ENCODE data around the gene ATP9B.

Gene ATP9B

GRCh38 chr18:79385326-79385707 is 316.1 kb downstream of the ATP9B start:
- DNase-seq, result no peak

- DNase-seq, result no peak
Observed at GRCh38 chr18:79385708-79386341, 316.6 kb downstream of the ATP9B start.

GRCh38 chr18:79386547-79386946 is 317.4 kb downstream of the ATP9B start:
- no peak for DNase-seq

- DNase-seq, result no peak
Observed at GRCh38 chr18:79387214-79387613, 318.0 kb downstream of the ATP9B start.

- no peak for DNase-seq
Observed at GRCh38 chr18:79387615-79388014, 318.4 kb downstream of the ATP9B start.

- no peak for DNase-seq
Observed at GRCh38 chr18:79388043-79388442, 318.8 kb downstream of the ATP9B start.

- no peak for DNase-seq
Observed at GRCh38 chr18:79389689-79390088, 320.5 kb downstream of the ATP9B start.

GRCh38 chr18:79392226-79392625 is 323.0 kb downstream of the ATP9B start:
- DNase-seq, result no peak

GRCh38 chr18:79393181-79393634 is 324.0 kb downstream of the ATP9B start:
- no peak for DNase-seq

- no peak for DNase-seq
Observed at GRCh38 chr18:79393635-79394533, 324.7 kb downstream of the ATP9B start.

- no peak for DNase-seq
Observed at GRCh38 chr18:79394534-79395307, 325.5 kb downstream of the ATP9B start.

- no peak for DNase-seq
Observed at GRCh38 chr18:79395308-79395640, 326.1 kb downstream of the ATP9B start.

- DNase-seq, result no peak
Observed at GRCh38 chr18:79395761-79396404, 326.7 kb downstream of the ATP9B start, which contains the start of gene NFATC1. TSS of gene NFATC1 (plus strand) at chr18:79395930. CDS start at chr18:79396225, 295 bp downstream.

GRCh38 chr18:79396431-79397246 is 327.4 kb downstream of the ATP9B start:
- no peak for DNase-seq

GRCh38 chr18:79397247-79397829 is 328.1 kb downstream of the ATP9B start:
- no peak for DNase-seq

GRCh38 chr18:79397830-79398761 is 328.9 kb downstream of the ATP9B start:
- no peak for DNase-seq

- DNase-seq, result no peak
Observed at GRCh38 chr18:79399275-79400081, 330.3 kb downstream of the ATP9B start.

GRCh38 chr18:79400091-79400590 is 330.9 kb downstream of the ATP9B start:
- DNase-seq, result no peak
